Heart left ventricle (tissue), 13 donors: ENCODE data around the gene ALCAM.

Experiments
- POLR2A ChIP-seq, 2 donors: fragments of 450-650 bp; IDR thresholded peaks; one replicate each; pipeline ENCODE4 v1.6.1; 2017; ENCODE audit warnings: antibody characterized with exemption in 2 of 2, mild to moderate bottlenecking in 2 of 2, moderate library complexity in 2 of 2
- TF ChIP-seq, protein P1 (sequence below), 12 donors: fragments of 200-600 bp; sonication (generic) in 4 of 12; IDR thresholded peaks; one replicate each; pipeline versions ENCODE4 v1.5.0 to v1.8.0; 2018 to 2022; ENCODE audit warnings: antibody characterized with exemption in 12 of 12, mild to moderate bottlenecking in 5 of 12
- donor health status: ischemic (EF 13 %, LVEDD 7.1; RV severe dilation, severe dysfunction).
- donor health status: DM: no; HTN: yes; CAD: no.
- donor health status: DM: no; HTN: no; CAD: no.
- donor health status: ischemic (EF 25% LVEDD 6.9; RV normal size, moderate dysfunction).
- donor health status: ischemic (EF 25% LVEDD 5.7; RV mildly dilated, moderate dysfunction).
- donor health status: ischemic (EF 35%, LVEDD 5.7; RV mildly dilated, moderate dysfunction).
- donor health status: nonischemic (EF 11% LVEDD 7.7; RV severe dilation, severe dysfunction).
- donor health status: DM: yes; HTN: yes; CAD: no.
- donor health status: PGD.
- donor health status: ischemic (EF 29% LVEDD 5.4; RV normal size, mild dysfunction).
- donor health status: nonischemic (EF 23%, LVEDD 6.1; RV moderate dilation, normal function).

DNA sequence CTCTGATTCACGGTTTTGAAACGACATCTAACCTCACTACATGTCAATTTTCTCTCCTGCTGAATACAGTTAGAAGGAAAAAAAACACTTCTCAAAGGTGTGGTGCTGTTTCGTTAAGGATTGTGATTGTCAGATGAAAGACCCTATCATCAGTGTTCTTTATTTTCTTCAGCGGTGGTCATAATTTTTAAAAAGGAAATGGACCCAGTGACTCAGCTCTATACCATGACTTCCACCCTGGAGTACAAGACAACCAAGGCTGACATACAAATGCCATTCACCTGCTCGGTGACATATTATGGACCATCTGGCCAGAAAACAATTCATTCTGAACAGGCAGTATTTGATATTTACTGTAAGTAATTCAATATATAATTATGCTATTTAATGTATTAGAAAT, 167.8 kb downstream of the ALCAM start:
- TF ChIP-seq, protein P1, sequence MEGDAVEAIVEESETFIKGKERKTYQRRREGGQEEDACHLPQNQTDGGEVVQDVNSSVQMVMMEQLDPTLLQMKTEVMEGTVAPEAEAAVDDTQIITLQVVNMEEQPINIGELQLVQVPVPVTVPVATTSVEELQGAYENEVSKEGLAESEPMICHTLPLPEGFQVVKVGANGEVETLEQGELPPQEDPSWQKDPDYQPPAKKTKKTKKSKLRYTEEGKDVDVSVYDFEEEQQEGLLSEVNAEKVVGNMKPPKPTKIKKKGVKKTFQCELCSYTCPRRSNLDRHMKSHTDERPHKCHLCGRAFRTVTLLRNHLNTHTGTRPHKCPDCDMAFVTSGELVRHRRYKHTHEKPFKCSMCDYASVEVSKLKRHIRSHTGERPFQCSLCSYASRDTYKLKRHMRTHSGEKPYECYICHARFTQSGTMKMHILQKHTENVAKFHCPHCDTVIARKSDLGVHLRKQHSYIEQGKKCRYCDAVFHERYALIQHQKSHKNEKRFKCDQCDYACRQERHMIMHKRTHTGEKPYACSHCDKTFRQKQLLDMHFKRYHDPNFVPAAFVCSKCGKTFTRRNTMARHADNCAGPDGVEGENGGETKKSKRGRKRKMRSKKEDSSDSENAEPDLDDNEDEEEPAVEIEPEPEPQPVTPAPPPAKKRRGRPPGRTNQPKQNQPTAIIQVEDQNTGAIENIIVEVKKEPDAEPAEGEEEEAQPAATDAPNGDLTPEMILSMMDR (IDR thresholded peaks at IDR 0.05): no peak
- TF ChIP-seq POLR2A (IDR thresholded peaks at IDR 0.05): no peak
